GM19240 (cell line): Measurements from ENCODE around the gene TSPAN15.
"Not testable (repeated sequence)": the region's sequence is repeated elsewhere in the genome, so short reads cannot be mapped to it uniquely, and the experiment has no call there.

Source experiments
- DNase-seq: peaks from one replicate; pipeline ENCODE4 v3.0.0; 2011; ENCODE audit warnings: low spot score; ENCODE audit not compliant: insufficient read length

TSPAN15 gene

DNA sequence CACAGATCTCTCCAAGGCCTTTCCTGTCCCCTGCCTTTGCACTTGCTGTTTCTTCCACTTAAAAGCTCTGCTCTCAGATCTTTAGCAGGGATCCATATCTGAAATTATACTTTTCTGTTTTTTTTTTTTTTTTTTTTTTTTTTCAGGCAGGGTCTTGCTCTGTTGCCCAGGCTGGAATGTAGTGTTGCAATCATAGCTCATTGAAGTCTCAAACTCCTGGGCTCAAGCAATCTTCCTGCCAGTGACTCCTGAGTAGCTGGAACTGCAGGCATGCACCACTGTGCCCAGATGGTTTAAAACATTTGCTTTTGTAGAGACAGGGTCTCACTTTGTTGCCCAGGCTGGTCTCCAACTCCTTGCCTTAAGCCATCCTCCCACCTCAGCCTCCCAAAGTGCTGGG lies 5.0 kb upstream of the TSPAN15 start:
- no peak for DNase-seq

DNA sequence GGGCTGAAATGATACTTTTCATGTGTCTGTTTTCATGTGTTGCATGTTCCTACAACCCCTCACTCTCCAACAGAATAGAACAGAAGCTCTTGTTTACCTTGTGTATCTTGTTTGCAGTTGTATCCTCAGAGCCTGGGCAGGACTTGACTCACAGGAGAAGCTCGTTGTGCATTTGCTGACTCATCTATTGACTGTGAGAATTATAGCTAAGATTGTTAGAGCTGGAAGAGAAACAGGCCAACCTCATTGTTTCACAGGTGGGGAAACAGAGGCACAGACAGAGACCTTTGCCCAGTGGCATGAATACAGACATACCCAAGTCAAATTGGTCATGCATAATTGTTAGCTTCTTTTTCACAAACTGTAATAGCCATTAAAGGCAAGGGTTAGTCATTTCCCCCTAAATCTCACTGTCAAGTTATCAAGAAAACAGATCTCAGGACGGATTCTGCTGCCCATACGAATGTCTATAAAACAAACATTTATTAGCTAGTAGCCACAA lies 4.6 kb upstream of the TSPAN15 start:
- DNase-seq = no peak

DNA sequence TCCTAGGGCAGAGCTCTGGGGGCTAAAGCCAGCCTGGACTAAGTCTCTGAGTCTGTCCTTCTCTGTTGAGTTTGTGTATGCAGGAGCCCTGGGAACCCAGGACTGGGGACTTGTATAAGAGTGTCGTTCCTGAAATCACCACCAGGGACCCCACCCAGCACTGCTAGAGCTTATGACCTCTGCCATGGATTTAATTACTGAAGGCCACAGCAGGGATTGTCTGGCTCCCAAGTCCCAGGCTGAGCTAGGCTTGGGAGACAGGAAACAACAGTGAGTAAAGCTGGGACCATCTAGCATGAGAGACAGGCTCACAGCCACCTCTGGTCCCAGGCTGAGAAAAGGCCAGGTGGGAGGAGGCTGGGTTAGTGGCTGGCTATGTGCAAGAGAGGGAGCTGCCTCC lies 1.4 kb upstream of the TSPAN15 start:
- no peak for DNase-seq

DNA sequence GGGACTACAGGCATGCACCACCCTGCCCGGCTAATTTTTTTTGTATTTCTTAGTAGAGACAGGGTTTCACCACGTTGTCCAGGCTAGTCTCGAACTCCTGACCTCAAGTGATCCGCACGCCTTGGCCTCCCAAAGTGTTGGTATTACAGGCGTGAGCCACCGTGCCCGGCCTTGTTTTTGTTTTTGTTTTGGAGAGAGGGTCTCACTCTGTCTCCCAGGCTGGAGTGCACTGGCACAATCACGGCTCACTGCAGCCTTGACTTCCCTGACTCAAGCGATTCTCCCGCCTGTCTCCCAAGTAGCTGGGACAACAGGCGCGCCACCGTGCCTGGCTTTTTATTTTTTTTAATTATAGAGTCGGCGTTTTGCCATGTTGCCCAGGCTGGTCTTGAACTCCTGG lies 870 bp upstream of the TSPAN15 start:
- DNase-seq = not testable (repeated sequence)

DNA sequence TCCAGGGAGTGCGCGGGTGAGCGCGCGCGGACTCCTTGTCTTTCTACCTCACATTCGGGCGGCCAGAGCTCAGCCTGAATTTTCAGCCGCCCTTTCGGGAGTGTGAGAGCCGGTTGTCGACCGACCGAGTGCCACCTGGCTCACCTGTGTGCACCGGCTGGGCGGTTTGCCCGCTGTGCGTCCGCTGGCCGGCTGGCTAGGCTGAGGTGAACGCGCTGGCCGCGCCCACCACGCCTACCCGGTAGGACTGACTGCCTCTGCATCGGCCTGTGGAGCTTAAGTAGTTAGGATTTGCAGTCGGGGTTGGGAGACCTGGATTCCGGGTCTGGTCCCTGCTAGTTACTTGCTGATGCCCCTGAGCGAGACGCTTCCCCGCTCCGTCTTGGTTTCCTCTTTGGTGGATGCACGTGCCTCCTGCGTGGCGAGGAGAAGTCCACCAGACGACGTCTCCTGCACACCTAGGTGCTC lies 553 bp downstream of the TSPAN15 start:
- DNase-seq = no peak

DNA sequence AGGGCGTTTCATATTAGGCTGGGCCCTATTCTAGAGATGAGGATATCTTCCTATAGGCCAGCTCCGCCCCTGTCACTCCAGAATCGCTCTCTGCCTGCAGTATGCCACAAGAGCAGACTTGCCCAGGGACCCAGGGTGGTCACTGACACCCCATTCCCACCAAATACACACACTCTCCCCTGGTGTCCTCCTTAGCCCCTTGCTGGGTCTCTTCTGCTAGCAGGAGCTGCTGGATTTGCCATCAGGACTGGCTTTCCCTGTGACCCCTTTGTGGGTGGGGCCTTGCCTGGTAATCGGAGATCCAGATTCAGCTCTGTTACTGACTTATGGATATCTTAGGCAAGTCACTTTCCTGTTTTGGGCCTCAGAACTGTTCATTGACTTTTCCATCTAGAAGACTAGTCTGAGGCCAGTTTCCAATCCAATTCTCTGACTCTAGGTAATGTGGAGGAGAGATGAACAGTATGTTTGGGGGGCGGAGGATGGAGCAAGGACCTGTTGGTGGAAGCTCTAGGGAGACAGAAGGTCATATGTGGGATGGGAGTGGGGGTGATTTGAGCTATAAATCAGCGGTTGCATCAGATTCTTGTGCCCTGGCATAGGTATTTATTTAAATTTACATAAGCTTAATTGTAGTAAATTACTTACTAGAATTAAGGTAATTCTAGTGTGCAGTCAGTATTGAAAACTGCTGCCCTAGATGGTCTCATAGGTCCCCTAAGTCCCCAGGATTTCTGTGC lies 1.6 kb downstream of the TSPAN15 start:
- DNase-seq = no peak

DNA sequence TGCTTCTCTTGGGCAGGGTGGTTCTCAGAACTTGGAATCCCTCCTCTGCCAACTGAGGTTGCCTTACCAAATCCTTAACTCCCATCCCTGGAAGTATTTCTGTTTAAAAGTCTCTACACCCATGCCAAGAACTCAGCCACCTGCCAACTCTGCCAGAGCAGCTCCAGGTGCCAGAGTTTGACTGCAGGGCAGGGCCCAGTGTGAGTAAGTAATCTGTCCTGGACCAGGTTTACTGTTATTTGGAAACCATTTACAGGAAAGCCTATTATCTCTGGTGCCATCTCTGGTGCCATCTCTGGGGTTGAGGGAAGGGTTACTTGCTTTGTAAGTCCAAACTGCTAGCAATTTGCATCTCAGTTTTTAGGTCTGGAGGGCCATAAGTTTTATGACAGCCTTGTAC lies 2.5 kb downstream of the TSPAN15 start:
- DNase-seq = no peak

DNA sequence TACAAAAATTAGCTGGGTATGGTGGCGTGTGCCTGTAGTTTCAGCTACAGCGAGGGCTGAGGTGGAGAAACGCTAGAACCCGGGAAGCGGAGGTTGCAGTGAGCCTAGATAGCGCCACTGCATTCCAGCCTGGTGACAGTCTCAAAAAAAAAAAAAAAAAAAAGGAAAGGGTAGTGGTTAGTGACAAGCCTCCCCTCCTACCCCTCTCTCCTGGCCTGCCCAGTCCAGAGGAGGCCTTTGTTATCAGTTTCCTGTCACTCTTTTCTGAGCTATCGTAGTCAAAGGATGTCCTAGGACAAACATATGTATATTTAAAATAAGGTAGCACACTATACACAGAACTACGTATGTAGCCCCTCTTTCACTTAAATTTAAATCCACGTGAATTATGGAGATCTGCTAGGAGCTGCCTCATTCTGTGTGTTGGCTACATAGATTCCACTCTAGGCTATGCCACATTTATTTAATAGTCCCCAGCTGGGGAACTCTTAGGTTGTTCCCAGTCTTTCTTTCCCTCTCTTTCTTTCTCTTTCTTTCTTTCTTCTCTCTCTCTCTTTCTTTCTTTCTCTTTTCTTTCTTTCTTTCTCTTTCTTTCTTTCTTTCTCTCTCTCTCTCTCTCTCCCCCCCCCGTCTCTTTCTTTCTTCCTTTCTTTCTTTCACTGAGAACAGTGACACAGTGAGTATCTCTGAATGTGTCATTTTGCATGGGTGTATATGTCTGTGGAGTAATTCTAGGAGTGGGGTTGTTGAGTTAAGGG lies 3.9 kb downstream of the TSPAN15 start:
- no peak for DNase-seq

DNA sequence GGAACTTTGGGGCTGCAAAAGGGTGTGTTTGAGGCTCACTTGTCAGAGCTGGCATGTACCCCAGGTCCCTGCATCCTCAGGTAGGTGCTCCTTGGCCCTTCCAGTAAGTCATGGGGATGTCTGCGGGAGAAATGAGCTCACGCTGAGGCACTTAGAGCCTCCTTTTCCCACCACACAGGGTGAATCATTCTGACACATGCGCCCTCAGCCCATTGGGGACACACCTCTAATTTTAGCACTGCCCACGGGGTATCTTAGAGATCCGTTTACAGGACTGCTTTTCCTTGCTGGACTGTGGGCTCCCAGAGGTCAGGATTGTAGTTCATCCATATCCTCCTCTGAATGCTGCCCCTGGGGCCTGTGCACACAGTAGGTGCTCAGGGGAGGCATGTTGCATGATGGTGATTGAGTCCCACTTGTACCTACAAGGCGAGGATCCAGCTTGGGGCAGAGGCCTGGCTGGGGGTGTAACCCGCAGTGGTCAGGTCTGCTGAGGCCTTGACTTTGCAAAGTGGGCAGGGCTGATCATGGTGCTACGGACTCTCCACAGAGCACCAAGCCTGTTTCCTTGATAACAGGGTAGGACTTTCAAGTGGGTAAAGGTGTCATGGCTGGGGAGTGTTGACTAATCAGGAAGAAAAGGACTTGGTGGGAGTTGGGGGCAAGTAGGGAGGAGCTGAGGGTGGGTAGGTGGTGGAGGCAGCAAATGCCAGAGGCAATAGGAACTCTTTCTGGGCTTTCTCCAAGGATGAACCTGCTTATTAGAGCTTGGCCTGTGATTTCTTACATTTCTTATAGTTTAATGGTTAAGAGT lies 5.8 kb downstream of the TSPAN15 start:
- DNase-seq = no peak

DNA sequence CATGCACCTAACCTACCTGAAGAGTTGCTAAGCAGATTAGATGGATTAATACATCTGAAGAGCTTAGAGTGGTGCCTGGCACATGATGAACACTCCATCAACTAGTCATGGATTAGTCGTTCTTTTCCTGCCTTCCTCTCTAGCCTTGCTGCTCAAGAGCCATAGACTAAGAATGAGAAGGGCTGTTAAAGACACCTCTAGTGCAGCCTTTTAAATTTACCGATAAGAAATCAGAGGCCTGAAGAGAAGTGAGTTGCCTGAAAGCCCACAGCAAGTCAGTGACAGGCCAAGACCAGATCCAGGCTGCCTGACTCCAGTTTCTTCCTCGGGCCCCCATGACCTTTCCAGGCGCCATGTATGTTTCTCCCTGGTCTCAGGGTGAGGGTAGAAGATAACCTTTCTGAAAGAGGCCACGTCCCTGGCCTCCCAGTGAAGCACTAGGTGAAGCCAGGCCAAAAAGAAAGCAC lies 6.5 kb downstream of the TSPAN15 start:
- no peak for DNase-seq

DNA sequence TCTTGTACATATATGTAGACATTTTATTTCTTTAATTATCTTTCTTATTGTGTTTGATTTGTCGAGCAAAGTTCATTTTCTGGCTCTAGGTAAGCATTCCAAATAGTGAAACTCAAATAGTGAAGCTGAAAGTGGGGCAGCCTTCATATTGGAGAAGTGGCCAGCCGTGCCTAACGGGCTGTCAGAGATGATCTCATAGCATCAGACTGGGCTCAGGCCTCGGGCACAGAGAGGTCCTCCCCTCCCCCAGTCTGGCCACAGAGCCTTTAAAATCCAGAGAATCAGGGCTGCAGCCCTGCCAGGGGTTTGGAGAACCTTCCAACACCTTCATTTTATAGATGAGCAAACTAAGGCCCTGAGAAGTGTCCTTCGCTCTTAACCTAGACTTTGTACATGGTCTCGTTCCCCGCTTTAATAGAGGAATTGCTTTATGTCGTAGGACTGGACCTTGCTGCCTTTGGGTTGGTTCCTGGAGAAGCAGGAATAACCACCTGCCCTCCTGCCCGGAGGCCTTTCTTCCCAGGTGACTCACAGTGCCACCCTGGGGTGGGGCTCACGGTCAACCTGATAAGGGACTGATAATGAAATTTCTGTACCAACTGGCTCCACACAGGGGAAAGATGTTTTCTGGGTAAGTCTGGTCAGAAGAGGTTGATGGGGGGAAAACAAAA lies 7.3 kb downstream of the TSPAN15 start:
- DNase-seq = no peak

DNA sequence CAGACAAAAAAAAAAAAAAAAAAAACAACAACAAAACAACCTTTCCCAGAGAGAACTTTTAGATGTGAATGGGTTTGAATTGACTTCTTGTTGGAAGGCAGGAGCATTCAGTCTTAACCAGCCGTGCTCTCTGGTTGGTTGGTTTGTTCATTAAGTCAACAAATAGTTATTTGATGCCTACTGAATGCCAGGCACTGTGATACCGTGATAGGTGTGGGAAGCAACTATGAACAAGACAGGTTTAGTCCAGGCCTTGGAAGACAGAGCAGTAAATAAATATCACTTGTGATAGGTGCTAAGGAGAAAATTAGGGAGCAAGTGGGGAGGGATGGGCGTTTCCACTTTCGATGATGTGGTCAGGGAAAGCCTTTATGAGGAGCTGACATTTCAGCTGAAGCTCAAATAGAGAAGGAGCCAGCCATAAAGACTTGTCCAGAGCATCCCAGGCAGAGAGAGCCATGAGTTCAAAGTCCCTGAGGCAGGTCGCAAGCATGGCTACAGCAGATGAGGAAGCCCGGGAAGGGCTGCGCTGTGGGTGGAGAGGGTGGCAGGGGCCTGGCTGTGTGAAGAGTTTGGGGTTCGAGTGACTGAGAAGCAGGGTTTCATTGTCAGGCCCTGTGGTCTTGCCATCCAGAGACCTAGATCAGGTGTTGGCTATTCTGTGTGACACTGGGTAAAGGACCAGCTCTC lies 8.0 kb downstream of the TSPAN15 start:
- no peak for DNase-seq

DNA sequence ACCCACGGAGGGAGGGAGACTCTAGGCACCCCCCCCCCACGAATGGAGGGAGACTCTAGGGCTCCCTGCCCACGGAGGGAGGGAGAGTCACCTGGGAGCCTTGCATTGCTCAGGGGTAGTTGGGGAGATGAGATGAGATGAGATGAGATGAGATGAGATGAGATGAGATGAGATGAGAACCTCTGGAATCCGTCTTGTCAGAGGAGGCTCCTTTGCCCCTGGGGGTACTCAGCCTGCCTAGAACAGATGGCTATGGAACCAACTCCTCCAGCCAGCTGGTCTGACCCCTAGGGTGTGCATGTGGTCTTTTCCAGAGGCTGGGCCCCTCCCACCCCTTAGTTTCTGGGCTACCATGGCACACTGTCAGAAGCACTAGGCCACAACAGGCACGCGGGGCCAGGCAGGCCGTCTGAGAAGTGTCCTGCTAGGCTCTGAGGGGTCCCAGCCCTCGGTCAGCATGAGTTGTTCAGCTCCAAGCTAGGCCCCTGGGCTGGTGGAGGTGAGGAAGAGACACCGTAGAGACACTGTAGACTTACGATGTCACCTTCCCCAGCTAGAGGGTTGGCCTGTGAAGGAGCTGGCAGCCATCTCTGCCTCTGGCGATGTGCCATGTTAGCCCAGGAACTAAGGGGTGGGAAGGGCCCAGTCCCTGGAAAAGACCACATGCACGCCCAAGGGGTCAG lies 8.8 kb downstream of the TSPAN15 start:
- DNase-seq = no peak

DNA sequence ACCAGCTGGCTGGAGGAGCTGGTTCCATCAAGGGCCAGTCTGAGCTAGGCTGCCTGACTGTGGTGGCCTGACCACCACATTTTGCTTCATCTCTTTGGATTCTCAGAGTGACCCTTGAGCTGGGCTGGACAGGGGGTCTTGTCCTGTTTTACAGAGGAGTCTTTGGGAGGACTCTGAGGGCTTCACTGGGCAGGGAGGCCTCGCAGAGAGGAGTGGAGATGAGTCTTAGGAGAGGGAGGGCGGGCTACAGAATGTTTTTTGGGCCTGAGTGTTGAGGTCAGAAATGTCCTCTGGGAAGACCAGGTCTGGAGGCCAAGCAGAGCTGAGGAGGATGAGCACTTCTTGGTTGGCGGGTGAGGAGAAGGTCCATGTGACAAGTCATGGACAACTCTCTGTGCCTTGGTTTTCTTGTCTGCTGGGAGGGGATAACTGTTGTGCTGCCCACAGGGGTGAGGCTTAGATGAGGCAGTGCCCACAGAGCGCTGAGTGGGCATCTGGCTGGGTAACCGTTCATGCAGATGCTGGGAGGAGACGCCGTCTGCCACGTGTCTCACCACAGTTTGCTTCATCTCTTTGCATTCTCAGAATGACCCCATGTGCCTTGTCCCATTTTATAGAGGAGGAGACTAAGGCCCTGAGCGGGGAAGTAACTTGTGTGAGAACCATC lies 9.4 kb downstream of the TSPAN15 start:
- DNase-seq = no peak

DNA sequence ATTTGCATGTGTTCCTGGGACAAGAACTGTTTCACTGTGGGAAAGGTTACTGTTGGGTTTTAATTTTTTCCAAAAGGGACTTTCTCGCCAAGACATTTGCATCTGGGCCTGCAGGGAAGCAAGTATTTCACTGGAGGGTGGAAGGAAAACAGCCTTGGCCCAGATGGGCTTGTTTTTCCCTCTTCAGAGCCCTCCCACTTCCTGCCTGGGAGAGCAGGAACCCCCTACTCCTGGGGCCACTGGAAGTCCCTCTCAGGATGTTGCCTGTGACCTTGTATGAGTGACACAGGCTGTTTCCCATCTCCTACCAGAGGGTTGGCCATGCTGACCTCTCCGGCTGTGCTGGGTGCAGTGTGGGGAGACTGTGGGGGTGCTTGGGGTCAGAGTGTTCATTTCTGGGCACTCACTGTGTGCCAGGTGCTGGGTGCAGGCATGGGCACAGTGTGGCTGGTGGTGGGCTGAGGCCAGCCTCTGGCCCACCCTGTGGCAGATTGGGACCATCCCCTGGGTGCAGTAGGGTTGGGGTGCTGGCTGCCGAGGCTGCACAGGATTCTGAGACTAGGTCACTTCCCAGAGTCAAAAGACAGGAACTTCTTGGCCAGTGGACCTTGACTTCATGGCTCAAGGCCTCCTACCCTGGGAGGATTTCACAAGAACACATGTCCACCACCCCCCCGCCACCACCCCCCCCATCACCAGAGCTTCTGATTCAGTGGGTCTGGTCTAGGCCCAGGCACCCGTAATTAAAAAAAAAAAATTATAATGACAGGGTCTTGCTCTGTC lies 10.2 kb downstream of the TSPAN15 start:
- DNase-seq = no peak

DNA sequence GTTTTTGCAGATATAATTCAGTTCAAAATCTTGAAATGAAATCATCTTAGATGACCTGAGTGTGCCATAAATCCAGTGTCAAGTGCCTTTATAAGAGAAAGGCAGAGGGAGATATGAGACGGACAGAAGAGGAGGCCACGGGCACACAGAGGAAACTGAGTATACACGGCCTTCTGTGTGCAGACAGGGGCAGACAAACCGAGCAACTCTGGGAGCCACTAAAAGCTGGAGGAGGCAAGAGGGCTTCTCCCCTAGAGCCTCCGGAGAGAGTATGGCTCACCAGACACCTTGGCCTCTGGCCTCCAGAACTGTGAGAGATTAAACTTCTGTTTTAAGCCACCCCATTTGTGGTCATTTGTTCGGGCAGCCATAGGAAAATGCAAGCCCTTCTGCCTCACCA lies 12.6 kb downstream of the TSPAN15 start:
- no peak for DNase-seq

DNA sequence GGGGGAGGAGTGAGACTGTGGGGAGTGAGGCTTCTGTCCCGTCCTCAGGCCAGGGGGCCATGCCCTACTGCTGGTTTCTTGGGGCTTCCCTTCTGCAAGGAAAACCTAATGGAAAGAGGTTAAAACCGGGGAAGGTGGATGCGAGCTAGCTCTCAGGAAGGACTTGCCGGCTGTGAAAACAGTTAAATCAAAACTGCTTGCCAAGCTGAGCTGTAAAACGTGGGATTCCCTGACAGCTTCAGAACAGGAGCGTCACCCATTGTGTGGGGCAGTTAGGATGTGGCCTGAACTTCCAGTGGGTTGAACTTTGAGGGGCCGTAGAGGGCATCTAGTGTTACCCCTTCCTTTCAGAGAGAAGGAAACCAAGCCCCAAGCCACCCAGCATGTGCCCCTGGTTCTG lies 13.1 kb downstream of the TSPAN15 start:
- DNase-seq = no peak

DNA sequence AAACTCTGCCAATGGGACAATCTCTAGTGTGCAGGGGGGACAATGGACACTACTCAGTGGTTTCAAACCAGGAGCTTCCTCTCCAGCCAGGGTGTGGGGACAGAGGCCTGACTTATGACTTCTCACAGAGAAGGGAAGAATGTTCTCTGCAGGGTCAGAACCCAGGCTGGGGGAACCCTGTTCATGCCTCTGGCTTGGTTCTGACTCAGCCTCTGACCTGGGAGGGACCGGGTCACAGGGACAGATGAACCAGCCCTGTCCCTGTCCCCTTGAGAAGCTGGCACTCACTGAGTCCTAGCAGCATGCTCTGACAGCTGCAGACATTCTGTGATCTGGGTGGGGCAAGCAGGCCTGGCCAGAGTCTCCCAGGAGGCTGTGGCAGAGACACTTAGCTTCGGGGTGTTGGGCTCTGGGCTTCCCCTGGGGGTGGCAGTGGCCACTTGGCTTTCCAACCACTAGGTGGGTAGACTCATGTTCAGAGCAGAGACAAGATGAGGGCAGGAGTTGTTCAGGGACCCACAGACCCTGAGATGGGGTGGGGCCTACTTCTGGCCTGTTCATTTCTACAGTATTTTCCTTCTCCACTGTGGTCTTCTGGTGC lies 13.6 kb downstream of the TSPAN15 start:
- no peak for DNase-seq
